GM12878 (cell line): ENCODE data around the gene BTNL2.

Source experiments
- CTCF ChIP-seq, 3 experiments: IDR thresholded peaks in 2 of 3; conservative IDR thresholded peaks in 1 of 3; 2 replicates each; pipeline ENCODE4 v1.5.1; 2011; ENCODE audit warnings: low read depth in 3 of 3, low read length in 3 of 3, mild to moderate bottlenecking in 3 of 3, control low read depth in 2 of 3, moderate library complexity in 2 of 3, inconsistent platforms in 1 of 3, mixed read lengths in 1 of 3; ENCODE audit not compliant: control insufficient read depth in 2 of 3, insufficient read depth in 1 of 3; ENCODE audit errors: extremely low read depth in 1 of 3
- EP300 ChIP-seq, 2 experiments: fragments of 150-350 bp in 1 of 2; IDR thresholded peaks; 2 replicates each; pipeline ENCODE4 v1.6.1; 2011 to 2012; ENCODE audit warnings: low read depth in 2 of 2, low read length in 2 of 2, borderline replicate concordance in 1 of 2, improper control_type of control experiment in 1 of 2, inconsistent platforms in 1 of 2; ENCODE audit not compliant: control insufficient read depth in 1 of 2
- KDM1A ChIP-seq: fragments of 200-600 bp; sonication (generic); IDR thresholded peaks from 2 replicates; pipeline ENCODE4 v1.6.1; 2016; ENCODE audit warnings: borderline replicate concordance
- RFX5 ChIP-seq: IDR thresholded peaks from 2 replicates; pipeline ENCODE4 v1.6.1; 2011; ENCODE audit warnings: low read depth, low read length, improper control_type of control experiment
- SMARCA5 ChIP-seq: fragments of 450-650 bp; IDR thresholded peaks from 2 replicates; pipeline ENCODE4 v1.6.1; 2017; ENCODE audit warnings: mild to moderate bottlenecking
- SMC3 ChIP-seq: IDR thresholded peaks from 2 replicates; pipeline ENCODE4 v1.6.1; 2011; ENCODE audit warnings: low read length, improper control_type of control experiment, borderline replicate concordance
- TAF1 ChIP-seq: IDR thresholded peaks from 2 replicates; pipeline ENCODE4 v1.6.1; 2011; ENCODE audit warnings: mild to moderate bottlenecking, low read depth, low read length, borderline replicate concordance
- TBL1XR1 ChIP-seq: IDR thresholded peaks from 2 replicates; pipeline ENCODE4 v1.6.1; 2012; ENCODE audit warnings: low read depth, low read length, improper control_type of control experiment
- ZNF622 ChIP-seq: fragments of 450-650 bp; IDR thresholded peaks from 2 replicates; pipeline ENCODE4 v1.6.1; 2017; ENCODE audit warnings: mild to moderate bottlenecking, inconsistent platforms
- TF ChIP-seq, protein P1 (sequence below): fragments of 450-650 bp; IDR thresholded peaks from 2 replicates; pipeline ENCODE4 v1.6.1; 2014; ENCODE audit warnings: mild to moderate bottlenecking
- TF ChIP-seq, protein P2 (sequence below): fragments of 450-650 bp; formaldehyde crosslinking; IDR thresholded peaks from 2 replicates; pipeline ENCODE4 v1.4.0; 2020; ENCODE audit warnings: mild to moderate bottlenecking, moderate library complexity

DNA sequence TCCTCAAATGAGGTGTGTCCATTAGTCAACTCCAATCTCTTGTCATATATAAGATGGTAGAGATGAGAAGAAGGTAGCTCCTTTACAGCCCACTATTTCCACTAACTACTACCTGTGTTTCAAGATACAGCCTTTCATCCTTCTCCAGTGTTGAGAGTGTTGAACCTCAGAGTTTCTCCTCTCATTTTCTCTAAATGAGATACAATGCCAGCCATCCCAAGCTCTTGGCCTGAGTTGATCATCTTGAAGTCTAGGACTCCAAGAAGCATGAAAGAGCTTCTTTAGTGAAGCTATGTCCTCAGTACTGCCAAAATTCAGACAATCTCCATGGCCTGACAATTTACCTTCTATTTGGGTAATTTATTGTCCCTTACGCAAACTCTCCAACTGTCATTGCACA is 32.2 kb upstream of the BTNL2 start:
- TF ChIP-seq SMC3 (no peak), CTCF (IDR thresholded peaks at IDR 0.05 in 2 of 3, conservative IDR thresholded peaks at IDR 0.05 in 1 of 3; ENCODE audit: control insufficient read depth in 2 of 3, extremely low read depth in 1 of 3, insufficient read depth in 1 of 3, low read depth in 3 of 3, low read length in 3 of 3) (no peak), RFX5 (no peak), TAF1 (no peak), KDM1A (no peak), ZNF622 (no peak), SMARCA5 (no peak), TBL1XR1 (no peak), EP300 (IDR thresholded peaks at IDR 0.05; ENCODE audit: borderline replicate concordance in 1 of 2, control insufficient read depth in 1 of 2, low read depth in 2 of 2, low read length in 2 of 2) (no peak)
- TF ChIP-seq, protein P1, sequence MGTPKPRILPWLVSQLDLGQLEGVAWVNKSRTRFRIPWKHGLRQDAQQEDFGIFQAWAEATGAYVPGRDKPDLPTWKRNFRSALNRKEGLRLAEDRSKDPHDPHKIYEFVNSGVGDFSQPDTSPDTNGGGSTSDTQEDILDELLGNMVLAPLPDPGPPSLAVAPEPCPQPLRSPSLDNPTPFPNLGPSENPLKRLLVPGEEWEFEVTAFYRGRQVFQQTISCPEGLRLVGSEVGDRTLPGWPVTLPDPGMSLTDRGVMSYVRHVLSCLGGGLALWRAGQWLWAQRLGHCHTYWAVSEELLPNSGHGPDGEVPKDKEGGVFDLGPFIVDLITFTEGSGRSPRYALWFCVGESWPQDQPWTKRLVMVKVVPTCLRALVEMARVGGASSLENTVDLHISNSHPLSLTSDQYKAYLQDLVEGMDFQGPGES = no peak
- TF ChIP-seq, protein P2, sequence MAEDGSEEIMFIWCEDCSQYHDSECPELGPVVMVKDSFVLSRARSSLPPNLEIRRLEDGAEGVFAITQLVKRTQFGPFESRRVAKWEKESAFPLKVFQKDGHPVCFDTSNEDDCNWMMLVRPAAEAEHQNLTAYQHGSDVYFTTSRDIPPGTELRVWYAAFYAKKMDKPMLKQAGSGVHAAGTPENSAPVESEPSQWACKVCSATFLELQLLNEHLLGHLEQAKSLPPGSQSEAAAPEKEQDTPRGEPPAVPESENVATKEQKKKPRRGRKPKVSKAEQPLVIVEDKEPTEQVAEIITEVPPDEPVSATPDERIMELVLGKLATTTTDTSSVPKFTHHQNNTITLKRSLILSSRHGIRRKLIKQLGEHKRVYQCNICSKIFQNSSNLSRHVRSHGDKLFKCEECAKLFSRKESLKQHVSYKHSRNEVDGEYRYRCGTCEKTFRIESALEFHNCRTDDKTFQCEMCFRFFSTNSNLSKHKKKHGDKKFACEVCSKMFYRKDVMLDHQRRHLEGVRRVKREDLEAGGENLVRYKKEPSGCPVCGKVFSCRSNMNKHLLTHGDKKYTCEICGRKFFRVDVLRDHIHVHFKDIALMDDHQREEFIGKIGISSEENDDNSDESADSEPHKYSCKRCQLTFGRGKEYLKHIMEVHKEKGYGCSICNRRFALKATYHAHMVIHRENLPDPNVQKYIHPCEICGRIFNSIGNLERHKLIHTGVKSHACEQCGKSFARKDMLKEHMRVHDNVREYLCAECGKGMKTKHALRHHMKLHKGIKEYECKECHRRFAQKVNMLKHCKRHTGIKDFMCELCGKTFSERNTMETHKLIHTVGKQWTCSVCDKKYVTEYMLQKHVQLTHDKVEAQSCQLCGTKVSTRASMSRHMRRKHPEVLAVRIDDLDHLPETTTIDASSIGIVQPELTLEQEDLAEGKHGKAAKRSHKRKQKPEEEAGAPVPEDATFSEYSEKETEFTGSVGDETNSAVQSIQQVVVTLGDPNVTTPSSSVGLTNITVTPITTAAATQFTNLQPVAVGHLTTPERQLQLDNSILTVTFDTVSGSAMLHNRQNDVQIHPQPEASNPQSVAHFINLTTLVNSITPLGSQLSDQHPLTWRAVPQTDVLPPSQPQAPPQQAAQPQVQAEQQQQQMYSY = no peak
